LNCAP (cell line): ENCODE results near the gene FOXP1.

Source experiments
- TF ChIP-seq, protein P1 (sequence below): fragments of 450-650 bp; IDR thresholded peaks from 2 replicates; pipeline ENCODE4 v1.5.1; 2017; ENCODE audit warnings: mild to moderate bottlenecking

FOXP1 gene

DNA sequence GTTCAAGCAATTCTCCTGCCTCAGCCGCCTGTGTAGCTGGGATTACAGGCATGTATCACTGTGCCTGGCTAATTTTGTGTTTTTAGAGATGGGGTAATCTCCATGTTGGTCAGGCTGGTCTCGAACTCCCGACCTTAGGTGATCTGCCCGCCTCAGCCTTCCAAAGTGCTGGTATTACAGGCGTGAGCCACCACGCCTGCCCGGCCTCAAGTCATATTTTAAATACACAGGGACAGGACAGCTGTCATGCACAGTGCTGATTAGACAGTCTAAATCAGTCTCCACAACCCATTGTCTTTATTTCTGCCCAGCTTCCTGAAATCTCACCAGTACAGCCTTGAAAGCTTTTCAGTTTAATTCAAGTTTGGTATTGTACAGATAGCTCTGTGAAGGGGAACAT, 587.4 kb downstream of the FOXP1 start:
- TF ChIP-seq, protein P1, sequence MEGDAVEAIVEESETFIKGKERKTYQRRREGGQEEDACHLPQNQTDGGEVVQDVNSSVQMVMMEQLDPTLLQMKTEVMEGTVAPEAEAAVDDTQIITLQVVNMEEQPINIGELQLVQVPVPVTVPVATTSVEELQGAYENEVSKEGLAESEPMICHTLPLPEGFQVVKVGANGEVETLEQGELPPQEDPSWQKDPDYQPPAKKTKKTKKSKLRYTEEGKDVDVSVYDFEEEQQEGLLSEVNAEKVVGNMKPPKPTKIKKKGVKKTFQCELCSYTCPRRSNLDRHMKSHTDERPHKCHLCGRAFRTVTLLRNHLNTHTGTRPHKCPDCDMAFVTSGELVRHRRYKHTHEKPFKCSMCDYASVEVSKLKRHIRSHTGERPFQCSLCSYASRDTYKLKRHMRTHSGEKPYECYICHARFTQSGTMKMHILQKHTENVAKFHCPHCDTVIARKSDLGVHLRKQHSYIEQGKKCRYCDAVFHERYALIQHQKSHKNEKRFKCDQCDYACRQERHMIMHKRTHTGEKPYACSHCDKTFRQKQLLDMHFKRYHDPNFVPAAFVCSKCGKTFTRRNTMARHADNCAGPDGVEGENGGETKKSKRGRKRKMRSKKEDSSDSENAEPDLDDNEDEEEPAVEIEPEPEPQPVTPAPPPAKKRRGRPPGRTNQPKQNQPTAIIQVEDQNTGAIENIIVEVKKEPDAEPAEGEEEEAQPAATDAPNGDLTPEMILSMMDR, result no peak

- TF ChIP-seq, protein P1, result no peak
Measured at GRCh38 chr3:70994644-70995043, 588.9 kb downstream of the FOXP1 start.

DNA sequence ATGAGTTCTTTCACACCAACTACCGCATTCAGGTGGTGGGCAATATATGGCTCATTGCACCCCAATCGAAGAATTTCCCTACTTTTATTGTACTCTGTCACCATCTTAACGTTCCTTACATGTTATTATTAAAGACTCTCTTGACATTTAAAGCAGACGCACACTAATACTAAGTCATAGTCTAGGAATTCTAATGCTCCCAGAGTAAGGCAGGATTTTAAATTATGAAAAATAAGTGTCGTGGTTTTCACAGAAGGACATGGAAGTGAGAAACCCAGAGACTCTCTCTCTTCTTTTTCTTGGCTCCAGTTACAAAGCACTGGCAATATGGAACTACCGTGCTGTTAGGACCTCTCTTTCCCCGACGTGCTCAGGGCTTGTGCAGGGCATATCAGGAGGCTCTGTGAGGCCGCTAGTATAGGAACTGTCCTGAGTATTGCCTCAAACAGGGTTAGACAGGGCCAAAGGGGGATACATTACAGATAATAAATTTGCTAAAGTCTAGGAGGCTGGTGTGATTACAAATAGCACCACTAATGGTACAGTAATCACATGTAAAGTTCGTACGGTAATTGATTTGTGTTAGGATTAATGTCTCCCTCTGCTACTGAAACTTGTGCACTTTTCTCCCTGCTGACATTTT, 590.8 kb downstream of the FOXP1 start:
- TF ChIP-seq, protein P1, result no peak

- TF ChIP-seq, protein P1, result no peak
Measured at GRCh38 chr3:70992131-70992530, 591.4 kb downstream of the FOXP1 start.

DNA sequence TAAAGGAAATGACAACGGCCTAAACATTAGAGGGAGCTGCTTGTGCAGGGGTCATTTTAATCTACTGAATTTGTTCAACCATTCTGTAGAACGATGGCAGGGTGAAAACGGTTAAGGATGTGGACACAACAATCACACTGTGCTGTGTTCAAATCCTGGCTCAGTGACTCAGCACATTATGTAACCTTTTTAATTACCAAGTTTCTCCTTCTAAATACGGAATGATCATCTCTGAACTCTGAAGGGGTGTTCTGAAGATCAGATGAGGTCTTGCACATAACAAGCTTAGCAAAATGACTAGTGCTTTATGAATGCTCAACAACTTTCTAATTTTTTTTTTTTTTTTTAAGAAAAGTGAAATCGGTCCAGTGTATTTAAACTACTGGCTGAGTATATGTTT, 592.8 kb downstream of the FOXP1 start:
- TF ChIP-seq, protein P1, result no peak

GRCh38 chr3:70990185-70990584, 593.3 kb downstream of the FOXP1 start:
- TF ChIP-seq, protein P1, result no peak

GRCh38 chr3:70989174-70989573, 594.4 kb downstream of the FOXP1 start:
- TF ChIP-seq, protein P1, result no peak

GRCh38 chr3:70988111-70988510, 595.4 kb downstream of the FOXP1 start:
- TF ChIP-seq, protein P1, result no peak
